Measurements from ENCODE around the gene KDM4C. TPM values are rescaled to one million over a fixed set of nuclear protein-coding genes. Genes with fewer than 3 reads are reported as not detected.
A peak's percentile ranks its signal among the peaks of the same experiment; 100 is the strongest.

The KDM4C gene
- total and polyA plus RNA-seq, 2 of the 13 experiments (the other 11 are each of a cell fraction or from before 2014, with no cell fraction given) = 19.4 to 23.6 TPM

GRCh38 chr9:6781476-6781875 lies 23.7 kb downstream of the KDM4C start (continued):
- TF ChIP-seq NCOA2 (CRISPR knock-in tag; IDR thresholded peaks at IDR 0.05) = peak; percentile 70
- no peak for TF ChIP-seq SP1 (IDR thresholded peaks at IDR 0.05)
- no peak for TF ChIP-seq SP1 (CRISPR knock-in tag; IDR thresholded peaks at IDR 0.05)
- no peak for TF ChIP-seq NFYC (CRISPR knock-in tag; IDR thresholded peaks at IDR 0.05)
- TF ChIP-seq, protein P1, sequence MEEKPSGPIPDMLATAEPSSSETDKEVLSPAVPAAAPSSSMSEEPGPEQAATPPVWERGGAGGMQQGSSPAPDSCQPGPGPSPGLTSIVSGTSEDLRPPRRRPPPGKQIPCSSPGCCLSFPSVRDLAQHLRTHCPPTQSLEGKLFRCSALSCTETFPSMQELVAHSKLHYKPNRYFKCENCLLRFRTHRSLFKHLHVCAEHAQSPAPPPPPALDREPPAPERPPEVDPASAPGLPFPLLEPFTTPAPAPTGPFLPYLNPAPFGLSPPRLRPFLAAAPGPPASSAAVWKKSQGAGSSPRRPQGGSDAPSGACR (CRISPR knock-in tag; IDR thresholded peaks at IDR 0.05) = no peak; the same call in 1 of the 2 replicates
- TF ChIP-seq ZNF230 (CRISPR knock-in tag; IDR thresholded peaks at IDR 0.05) = no peak
- no peak for TF ChIP-seq MYC (CRISPR knock-in tag; IDR thresholded peaks at IDR 0.05; ENCODE audit: borderline replicate concordance)
- TF ChIP-seq CREB3 (CRISPR knock-in tag; IDR thresholded peaks at IDR 0.05) = no peak
- TF ChIP-seq FOXC1 (CRISPR knock-in tag; IDR thresholded peaks at IDR 0.05; ENCODE audit: borderline replicate concordance) = no peak
- TF ChIP-seq, protein P2, sequence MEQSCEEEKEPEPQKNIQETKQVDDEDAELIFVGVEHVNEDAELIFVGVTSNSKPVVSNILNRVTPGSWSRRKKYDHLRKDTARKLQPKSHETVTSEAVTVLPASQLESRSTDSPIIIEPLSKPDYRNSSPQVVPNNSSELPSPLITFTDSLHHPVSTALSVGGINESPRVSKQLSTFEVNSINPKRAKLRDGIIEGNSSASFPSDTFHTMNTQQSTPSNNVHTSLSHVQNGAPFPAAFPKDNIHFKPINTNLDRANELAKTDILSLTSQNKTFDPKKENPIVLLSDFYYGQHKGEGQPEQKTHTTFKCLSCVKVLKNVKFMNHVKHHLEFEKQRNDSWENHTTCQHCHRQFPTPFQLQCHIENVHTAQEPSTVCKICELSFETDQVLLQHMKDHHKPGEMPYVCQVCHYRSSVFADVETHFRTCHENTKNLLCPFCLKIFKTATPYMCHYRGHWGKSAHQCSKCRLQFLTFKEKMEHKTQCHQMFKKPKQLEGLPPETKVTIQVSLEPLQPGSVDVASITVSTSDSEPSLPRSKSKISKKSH (CRISPR knock-in tag; IDR thresholded peaks at IDR 0.05; ENCODE audit: borderline replicate concordance) = no peak
- TF ChIP-seq PTBP1 (IDR thresholded peaks at IDR 0.05; ENCODE audit: low read depth, low read length, poor library complexity, severe bottlenecking) = no peak
- TF ChIP-seq, protein P3, sequence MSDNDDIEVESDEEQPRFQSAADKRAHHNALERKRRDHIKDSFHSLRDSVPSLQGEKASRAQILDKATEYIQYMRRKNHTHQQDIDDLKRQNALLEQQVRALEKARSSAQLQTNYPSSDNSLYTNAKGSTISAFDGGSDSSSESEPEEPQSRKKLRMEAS (IDR thresholded peaks at IDR 0.05) = no peak
- no peak for TF ChIP-seq ZSCAN12 (CRISPR knock-in tag; IDR thresholded peaks at IDR 0.05)
- TF ChIP-seq, protein P4, sequence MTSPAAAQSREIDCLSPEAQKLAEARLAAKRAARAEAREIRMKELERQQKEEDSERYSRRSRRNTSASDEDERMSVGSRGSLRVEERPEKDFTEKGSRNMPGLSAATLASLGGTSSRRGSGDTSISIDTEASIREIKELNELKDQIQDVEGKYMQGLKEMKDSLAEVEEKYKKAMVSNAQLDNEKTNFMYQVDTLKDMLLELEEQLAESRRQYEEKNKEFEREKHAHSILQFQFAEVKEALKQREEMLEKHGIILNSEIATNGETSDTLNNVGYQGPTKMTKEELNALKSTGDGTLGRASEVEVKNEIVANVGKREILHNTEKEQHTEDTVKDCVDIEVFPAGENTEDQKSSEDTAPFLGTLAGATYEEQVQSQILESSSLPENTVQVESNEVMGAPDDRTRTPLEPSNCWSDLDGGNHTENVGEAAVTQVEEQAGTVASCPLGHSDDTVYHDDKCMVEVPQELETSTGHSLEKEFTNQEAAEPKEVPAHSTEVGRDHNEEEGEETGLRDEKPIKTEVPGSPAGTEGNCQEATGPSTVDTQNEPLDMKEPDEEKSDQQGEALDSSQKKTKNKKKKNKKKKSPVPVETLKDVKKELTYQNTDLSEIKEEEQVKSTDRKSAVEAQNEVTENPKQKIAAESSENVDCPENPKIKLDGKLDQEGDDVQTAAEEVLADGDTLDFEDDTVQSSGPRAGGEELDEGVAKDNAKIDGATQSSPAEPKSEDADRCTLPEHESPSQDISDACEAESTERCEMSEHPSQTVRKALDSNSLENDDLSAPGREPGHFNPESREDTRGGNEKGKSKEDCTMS (CRISPR knock-in tag; conservative IDR thresholded peaks at IDR 0.05) = no peak
- no peak for TF ChIP-seq SNAPC2 (CRISPR knock-in tag; IDR thresholded peaks at IDR 0.05)
- no peak for TF ChIP-seq IKZF4 (CRISPR knock-in tag; IDR thresholded peaks at IDR 0.05; ENCODE audit: borderline replicate concordance, low read depth, not compliant biosample characterization)
- no peak for TF ChIP-seq RORA (CRISPR knock-in tag; IDR thresholded peaks at IDR 0.05)
- no peak for TF ChIP-seq CBX5 (CRISPR knock-in tag; IDR thresholded peaks at IDR 0.05; ENCODE audit: borderline replicate concordance)
- TF ChIP-seq ELF1 (CRISPR knock-in tag; IDR thresholded peaks at IDR 0.05) = no peak
- TF ChIP-seq, protein P5, sequence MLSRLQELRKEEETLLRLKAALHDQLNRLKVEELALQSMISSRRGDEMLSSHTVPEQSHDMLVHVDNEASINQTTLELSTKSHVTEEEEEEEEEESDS (CRISPR knock-in tag; IDR thresholded peaks at IDR 0.05; ENCODE audit: borderline replicate concordance) = 0 out of 2 replicates have a peak, but pooled peaks have one; percentile 36
- TF ChIP-seq ZNF792 (CRISPR knock-in tag; IDR thresholded peaks at IDR 0.05) = 0 out of 2 replicates have a peak, but pooled peaks have one; percentile 26
- peak; percentile 17; the same call in 1 of the 2 replicates for TF ChIP-seq TAF1 (CRISPR knock-in tag; IDR thresholded peaks at IDR 0.05)
- no peak for TF ChIP-seq RXRA (CRISPR knock-in tag; IDR thresholded peaks at IDR 0.05)
- TF ChIP-seq, protein P6, sequence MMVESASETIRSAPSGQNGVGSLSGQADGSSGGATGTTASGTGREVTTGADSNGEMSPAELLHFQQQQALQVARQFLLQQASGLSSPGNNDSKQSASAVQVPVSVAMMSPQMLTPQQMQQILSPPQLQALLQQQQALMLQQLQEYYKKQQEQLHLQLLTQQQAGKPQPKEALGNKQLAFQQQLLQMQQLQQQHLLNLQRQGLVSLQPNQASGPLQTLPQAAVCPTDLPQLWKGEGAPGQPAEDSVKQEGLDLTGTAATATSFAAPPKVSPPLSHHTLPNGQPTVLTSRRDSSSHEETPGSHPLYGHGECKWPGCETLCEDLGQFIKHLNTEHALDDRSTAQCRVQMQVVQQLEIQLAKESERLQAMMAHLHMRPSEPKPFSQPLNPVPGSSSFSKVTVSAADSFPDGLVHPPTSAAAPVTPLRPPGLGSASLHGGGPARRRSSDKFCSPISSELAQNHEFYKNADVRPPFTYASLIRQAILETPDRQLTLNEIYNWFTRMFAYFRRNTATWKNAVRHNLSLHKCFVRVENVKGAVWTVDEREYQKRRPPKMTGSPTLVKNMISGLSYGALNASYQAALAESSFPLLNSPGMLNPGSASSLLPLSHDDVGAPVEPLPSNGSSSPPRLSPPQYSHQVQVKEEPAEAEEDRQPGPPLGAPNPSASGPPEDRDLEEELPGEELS (CRISPR knock-in tag; IDR thresholded peaks at IDR 0.05) = peak; percentile 65; the same call in 1 of the 2 replicates
